Amniotic stem cell (primary cell): Measurements from ENCODE around the gene NR1I2.

ENCODE experiments used
- DNase-seq: peaks from one replicate; lab custom pipeline; 2025; lab: John Stamatoyannopoulos, UW

Gene NR1I2

DNA sequence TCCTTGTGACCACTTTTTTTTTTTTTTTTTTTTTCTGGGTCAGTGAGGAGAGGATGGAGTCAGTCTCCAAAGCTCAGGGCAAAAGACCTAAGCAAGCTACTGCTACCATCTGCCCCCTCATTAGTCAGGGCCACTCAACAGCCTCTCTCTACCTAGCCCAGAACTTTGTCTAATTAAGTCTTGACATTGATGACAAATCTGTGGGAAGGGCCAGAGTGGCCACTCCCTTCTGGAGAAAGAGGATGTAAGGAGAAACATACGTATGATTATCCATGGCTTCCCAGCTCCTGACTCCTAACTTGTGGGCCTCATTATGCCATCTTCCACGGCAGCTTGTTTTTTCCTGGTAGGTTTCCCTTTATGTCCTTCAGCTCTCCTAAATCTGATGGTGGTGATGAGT is 37.9 kb downstream of the NR1I2 start:
- no peak for DNase-seq

DNA sequence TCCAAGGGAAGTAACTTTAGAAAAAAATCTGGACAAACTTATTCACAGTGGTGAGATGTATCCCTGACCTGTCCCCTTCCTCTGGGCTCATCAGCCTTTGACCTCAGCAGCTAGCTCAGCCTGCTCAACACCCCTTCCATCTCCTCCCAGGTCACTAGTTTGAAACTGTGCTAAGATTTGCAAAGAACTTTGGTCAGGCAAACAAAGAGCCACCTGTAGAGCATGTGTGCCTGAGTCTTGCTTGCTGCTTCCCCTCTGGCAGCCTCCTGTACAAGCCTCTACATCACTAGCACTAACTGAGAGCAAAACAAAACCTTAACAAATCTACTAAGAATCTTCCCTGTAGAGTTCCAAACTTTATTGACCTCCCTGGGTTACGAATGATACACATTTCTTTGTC is 43.9 kb downstream of the NR1I2 start:
- DNase-seq: no peak

DNA sequence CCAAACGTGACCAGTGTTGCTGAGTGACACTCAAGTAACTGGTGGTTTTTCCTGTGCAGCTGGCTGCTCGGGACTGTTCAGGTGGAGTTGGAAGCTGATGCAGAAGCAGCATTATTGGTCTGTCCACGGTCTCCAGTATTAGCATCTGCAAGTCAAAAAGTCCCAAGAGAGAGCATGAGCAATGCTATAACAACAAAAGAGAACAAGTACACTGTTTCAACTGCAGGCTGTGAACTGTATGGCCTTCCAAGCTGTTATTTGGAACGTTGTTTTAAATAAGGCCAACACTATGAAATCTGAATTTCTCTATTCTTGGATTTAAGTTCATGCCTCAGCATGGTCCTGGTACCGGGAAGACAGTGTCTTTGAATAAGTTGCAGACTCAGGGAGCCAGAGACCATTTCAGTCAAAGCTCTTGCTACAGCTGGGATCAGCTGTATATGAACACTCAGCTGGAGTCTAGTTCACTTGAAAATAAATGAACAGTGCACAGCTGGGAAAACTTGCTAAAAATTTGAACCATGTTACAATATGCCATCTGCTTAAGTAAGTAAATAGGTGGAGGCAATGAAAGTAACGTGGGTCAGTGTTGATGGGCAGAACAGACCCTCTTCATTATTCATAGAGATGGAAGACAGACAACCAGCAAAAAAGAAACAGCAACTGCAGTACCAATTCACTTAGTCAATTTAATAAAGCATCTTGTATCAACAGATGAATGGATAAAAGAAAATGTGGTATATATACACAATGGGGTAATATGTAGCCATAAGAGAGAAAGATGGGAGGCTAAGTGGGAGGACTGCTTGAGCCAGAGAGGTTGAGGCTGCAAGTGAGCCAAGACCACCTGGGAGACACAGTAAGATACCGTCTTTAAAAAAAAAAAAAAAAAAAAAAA is 45.1 kb downstream of the NR1I2 start:
- DNase-seq: no peak

DNA sequence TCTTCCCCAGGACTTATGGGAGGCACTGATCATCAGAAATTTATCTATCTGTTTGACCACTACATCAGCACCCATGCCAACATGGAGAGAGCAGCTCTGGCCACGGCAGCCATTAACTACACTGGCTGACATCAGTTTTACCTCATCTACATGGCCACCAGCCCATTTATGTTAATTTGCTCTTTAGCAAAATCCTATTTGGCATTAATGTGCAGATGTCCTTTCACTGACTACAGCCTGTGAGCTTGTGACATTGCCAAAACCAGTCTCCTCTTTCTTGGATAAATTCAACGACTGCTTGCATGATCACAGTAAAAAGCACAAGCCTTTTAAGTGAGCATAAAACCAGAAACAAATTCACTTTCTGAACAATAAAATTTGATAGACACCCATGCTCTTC is 47.5 kb downstream of the NR1I2 start:
- no peak for DNase-seq

DNA sequence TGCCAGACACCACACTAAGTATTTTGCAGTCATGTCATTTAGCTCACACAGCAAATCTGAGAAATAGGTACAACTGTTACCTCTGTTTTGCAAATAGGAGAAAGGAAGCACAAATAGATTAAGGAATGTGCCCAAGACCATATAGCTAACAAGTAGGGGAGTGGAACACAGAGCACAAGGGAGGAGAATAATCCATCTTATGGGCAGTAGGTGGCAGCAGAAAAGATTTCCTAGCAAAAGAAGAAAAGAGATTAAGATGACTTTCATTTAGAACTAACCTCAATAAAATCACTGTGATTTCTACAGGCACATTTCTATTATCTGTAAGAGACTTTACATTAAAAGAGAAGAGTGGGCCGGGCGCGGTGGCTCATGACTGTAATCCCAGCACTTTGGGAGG is 49.1 kb downstream of the NR1I2 start:
- no peak for DNase-seq

DNA sequence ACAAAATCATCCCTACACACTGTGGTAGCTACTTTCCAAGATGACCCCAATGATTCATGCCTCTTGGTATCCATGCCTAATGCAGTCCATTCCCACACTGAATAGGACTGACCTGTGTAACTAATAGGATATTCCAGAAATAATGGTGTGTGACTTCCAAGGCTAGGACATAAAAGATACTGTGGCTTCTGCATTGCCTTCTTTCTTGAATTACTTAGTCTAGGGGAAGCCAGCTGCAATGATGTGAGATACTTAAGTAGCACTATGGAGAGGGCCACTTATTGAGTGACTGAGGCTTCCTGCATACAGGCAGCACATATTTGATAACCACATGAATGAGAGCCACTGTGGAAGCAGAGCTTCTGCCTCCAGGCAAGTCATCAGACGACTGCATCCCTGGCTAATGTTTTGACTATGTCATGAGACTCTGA is 50.1 kb downstream of the NR1I2 start:
- no peak for DNase-seq

DNA sequence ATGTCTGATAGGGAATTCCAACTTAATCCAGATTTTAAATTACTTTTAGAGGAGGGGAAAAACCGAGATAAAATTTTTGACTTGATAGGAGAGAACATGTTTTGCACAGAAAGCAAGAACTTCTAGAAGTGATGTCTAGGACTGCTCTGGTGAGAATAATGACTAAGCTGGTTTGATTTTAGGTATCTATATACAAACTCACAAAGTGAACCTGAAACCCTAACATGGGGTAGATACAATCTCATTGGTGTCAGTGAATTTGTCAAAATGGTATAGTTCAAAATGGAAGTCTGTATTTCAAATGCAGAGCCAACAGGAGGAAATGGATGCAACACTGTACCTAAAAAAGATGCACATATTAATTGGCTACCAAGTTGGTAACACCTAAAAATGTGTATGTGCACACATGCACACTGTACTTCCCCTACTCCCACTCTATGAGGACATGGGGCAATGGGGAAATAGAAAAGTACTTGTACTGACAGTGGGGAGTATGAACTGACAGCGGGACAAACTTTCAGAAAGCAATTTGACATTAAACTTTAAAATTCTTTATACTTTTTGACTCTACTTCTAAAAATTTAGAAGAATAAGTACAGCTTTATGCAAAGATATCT is 53.0 kb downstream of the NR1I2 start:
- no peak for DNase-seq

DNA sequence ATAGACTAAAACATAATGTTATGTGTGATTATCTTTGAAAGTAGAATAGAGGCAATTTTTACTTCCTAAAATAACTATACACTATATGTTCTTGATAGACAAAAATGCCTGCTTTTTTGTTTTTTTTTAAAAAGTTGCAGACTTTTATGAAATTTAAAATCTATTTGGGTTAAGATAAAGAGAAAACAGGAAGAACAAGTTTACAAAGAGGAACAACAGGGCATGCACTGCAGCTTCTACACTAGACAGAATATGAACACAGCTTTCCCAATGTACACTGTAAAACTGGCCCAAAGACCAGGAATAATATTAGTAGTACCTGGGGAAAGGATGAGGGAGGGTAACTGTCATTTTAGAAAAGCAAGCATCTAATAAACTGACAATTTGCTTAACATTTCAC is 53.7 kb downstream of the NR1I2 start:
- DNase-seq: no peak

DNA sequence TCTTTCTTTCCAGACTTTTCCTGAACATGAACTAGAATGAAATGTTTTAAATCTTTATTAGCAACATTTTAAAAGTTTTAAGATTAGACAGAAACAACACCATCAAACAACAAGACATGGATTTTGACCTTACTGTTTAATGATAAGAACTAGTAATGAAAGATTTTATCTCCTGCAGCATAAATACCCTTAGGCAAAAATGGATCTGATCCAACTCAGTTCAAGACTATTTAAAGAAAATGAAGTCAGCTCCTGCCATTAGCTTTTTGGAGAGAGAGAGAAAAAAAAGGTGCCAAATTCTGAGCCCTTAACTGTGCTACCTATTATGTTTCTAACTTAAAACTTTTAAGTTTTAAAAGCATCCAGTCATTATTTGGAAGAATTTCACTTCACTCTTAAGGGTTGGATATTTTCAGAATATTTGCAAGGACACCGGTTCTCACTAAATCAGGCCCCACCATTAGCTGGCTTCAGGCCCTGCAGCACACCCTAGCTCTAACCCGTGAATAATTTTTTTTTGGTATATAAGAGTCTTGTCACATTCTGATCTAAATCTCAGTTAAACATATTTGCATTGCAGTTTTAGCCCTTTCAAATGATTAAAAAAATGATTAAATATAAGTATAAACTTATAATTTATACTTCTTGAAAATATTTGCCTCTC is 60.0 kb downstream of the NR1I2 start:
- DNase-seq: no peak

DNA sequence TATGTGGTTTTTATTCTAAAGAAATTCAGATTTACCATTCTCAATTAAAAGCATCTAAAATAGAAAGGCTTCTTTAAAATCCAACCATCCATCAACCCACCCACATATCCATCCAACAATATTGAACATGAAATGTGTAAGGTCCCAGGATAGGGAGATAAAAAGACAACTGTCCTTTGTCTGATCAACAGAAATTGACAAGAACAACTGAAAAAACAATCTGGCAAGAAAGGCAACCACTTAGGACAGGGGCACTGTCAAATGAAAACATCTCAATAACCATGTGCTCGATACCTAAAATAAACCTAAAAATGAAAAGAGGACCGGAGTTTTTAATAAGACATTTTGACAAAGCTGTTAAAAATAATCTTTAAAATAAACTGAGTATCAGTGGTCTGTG is 67.2 kb downstream of the NR1I2 start:
- no peak for DNase-seq

DNA sequence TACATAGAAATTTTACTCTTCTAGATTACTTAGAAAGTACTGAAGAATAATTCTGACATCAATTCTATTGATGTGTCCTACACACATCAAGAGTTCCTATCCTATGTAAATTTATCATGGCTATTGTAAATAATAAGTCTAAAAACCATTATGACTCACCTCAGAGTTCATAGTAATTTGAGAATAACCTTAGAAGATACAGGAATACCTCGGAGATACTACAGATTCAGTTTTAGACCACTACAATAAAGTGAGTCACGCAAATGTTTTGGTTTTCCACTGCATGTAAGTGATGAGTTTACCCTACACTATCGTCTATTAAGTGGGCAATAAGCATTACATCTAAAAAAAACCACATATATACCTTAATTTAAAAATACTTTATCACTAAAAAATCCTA is 74.8 kb downstream of the NR1I2 start:
- DNase-seq: no peak

DNA sequence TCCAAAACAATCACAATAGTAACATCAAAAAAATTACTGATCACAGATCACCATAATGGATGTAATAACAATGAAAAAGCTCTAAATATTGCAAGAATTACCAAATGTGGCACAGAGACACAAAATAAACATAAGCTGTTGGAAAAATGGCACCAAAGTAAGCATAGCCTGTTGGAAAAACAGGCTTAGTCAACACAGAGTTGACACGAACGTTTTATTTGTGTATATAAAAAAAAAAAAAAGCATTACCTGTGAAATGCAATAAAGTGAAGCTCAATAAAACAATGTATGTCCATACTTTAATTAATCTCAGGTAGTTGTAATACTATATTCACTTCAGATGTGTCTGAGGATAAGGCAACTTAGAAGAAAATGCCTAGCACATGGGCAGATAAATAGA is 77.1 kb downstream of the NR1I2 start:
- no peak for DNase-seq

DNA sequence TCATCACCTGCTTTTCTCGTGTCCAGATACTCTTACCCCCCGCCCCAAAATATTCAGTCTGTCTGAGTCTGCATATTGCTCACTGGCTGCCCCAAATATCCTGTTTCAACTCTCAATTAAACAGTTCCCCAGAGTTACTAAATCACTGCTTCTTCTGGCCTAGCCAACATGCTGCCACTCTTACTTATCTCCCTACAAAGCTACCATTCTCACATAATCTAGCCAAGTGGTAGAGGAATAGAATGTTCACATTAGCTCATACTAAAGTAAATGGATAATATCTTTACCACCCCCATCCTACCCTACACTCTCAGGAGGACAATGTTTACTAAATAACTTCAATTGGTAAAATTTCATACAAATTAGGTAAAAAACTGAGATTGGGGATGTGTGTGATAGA is 77.8 kb downstream of the NR1I2 start:
- no peak for DNase-seq

DNA sequence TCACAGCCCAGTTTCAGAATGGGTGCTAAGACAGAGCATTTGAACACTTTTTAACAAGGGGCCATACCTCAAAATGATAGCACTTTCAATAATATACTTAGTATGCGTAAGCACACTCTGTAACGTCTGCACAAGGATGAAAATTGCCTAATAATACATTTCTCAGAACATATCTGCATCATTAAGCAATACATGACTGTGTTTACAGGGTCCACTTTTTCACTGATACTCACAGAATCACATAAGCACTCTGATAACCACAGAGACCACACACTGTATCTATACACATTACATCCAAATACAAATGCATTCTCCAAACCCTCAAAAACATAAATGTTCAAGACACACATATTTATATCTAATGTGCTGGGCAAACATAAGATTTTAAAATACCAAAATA is 79.8 kb downstream of the NR1I2 start:
- no peak for DNase-seq

DNA sequence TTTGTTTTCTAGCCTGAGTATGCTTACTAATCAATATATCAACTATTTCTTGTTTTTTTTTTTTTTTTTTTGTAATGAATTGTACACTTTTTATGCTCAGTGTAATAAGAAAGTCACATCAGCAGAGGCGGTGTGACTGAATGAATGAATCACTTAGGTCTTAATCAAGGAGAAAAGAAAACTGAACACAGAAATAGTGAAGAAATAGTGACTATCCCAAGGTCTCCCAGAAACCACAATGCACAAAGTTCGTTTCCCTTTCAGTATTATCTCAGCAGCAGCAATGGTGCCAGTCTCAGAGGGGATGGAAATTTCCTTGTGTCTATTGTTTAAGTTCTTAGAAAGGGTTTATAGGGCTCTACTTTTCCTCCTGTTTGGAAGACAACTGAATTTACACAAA is 80.7 kb downstream of the NR1I2 start:
- DNase-seq: no peak

DNA sequence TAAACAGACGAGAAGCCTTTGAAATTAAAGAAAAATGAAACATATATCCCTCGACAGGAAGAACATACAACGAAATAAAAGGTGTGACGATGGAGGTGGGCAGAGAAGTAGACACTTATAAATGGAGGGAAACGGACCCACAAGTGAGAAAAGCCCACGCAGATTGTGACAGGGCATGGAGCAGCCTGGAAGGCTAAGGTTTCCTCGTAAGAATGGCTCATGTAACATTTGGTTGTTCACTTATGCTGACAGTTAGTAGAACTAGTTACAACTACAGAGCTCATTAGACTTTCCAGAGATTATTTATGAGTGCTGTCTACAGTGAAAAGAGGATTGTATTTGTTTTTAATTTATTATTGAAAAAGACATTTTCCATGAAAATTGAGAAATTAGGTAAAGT is 82.6 kb downstream of the NR1I2 start:
- no peak for DNase-seq
